Tibial nerve (tissue), 4 donors: ENCODE data around the gene ADAMTSL1. TPM values are rescaled to one million over a fixed set of nuclear protein-coding genes. Genes with fewer than 3 reads are reported as not detected.

ENCODE experiments used
- DNase-seq, 2 donors: peaks; one replicate each; pipeline ENCODE4 v3.0.0-alpha.2; 2019; ENCODE audit warnings: low spot score in 2 of 2
- H3K27ac ChIP-seq, 4 donors: fragments of 200-600 bp; sonication (generic) in 3 of 4; one replicate each; pipeline ENCODE4 v1.5.1; 2017 to 2019; ENCODE audit warnings: mild to moderate bottlenecking in 1 of 4
- H3K27me3 ChIP-seq, 2 donors: fragments of 200-600 bp; sonication (generic) in 1 of 2; one replicate each; pipeline versions ENCODE4 v1.5.1 to v1.6.0; 2017 to 2019
- H3K36me3 ChIP-seq, 3 donors: fragments of 200-600 bp; sonication (generic); one replicate each; pipeline ENCODE4 v1.5.1; 2018 to 2019
- H3K4me1 ChIP-seq, 4 donors: fragments of 200-600 bp; sonication (generic) in 3 of 4; one replicate each; pipeline ENCODE4 v1.5.1; 2017 to 2019
- H3K4me3 ChIP-seq, 4 donors: fragments of 200-600 bp; sonication (generic) in 3 of 4; one replicate each; pipeline ENCODE4 v1.5.1; 2017 to 2019; ENCODE audit warnings: mild to moderate bottlenecking in 1 of 4, moderate library complexity in 1 of 4
- H3K9me3 ChIP-seq, 4 donors: fragments of 200-600 bp; sonication (generic) in 3 of 4; one replicate each; pipeline ENCODE4 v1.5.1; 2017 to 2019
- EP300 ChIP-seq, 2 donors: sonication (generic); formaldehyde crosslinking; IDR thresholded peaks; one replicate each; pipeline ENCODE4 v1.6.1; 2017; ENCODE audit warnings: antibody characterized with exemption in 2 of 2, mild to moderate bottlenecking in 1 of 2
- POLR2A ChIP-seq, 2 donors: fragments of 450-650 bp; IDR thresholded peaks; one replicate each; pipeline ENCODE4 v1.6.1; 2017; ENCODE audit warnings: antibody characterized with exemption in 2 of 2, mild to moderate bottlenecking in 2 of 2, moderate library complexity in 2 of 2
- WGBS, 2 donors: methylation state at CpG; one replicate each; pipeline ENCODE4 v1.1.5; 2018; 5-methylcytosine and 5-hydroxymethylcytosine counted together
- total RNA-seq, 4 donors: library from RNA; depleted of rRNA; stranded (reverse); fragments of >200 nt; gene quantifications; one replicate each; pipeline ENCODE4 v1.1.0, GENCODE V29; 2016
- TF ChIP-seq, protein P1 (sequence below), 5 experiments: fragments of 200-600 bp in 3 of 5; fragments of 450-650 bp in 2 of 5; sonication (generic) in 3 of 5; IDR thresholded peaks; one replicate each; pipeline ENCODE4 v1.5.1; 2016 to 2019; ENCODE audit warnings: antibody characterized with exemption in 5 of 5, mild to moderate bottlenecking in 3 of 5, moderate library complexity in 2 of 5

The ADAMTSL1 gene
- total RNA-seq, 4 donors from 2014 or later = 11.9 to 27.1 (median 21.3) TPM

DNA sequence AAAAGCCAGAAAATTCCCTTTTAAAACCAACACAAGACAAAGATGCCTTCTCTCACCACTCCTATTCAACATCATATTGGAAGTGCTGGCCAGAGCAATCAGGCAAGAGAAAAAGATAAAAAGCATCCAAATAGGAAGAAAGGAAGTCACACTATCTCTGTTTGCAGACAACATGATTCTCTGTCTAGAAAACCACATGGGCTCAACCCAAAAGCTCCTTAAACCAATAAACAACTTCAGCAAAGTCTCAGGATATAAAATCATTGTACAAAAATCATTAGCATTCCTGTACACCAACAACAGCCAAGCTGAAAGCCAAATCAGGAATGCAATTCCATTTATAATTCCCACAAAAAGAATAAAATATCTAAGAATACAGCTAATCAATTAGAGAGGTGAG lies 112.0 kb downstream of the ADAMTSL1 start:
- no peak overlapping the region for H3K4me3 ChIP-seq
- peaks cover 0 to 6% (median 2%) of the 10 kb centered on the region in 4 donors for H3K9me3 ChIP-seq
- H3K27ac ChIP-seq = no peak overlapping the region
- H3K36me3 ChIP-seq = no peaks in the 10 kb centered on the region
- no peaks in the 10 kb centered on the region for H3K4me1 ChIP-seq
- H3K27me3 ChIP-seq = no peaks in the 10 kb centered on the region
- no peak for DNase-seq
- TF ChIP-seq, protein P1, sequence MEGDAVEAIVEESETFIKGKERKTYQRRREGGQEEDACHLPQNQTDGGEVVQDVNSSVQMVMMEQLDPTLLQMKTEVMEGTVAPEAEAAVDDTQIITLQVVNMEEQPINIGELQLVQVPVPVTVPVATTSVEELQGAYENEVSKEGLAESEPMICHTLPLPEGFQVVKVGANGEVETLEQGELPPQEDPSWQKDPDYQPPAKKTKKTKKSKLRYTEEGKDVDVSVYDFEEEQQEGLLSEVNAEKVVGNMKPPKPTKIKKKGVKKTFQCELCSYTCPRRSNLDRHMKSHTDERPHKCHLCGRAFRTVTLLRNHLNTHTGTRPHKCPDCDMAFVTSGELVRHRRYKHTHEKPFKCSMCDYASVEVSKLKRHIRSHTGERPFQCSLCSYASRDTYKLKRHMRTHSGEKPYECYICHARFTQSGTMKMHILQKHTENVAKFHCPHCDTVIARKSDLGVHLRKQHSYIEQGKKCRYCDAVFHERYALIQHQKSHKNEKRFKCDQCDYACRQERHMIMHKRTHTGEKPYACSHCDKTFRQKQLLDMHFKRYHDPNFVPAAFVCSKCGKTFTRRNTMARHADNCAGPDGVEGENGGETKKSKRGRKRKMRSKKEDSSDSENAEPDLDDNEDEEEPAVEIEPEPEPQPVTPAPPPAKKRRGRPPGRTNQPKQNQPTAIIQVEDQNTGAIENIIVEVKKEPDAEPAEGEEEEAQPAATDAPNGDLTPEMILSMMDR (IDR thresholded peaks at IDR 0.05) = no peak
- TF ChIP-seq POLR2A (IDR thresholded peaks at IDR 0.05) (no peak), EP300 (IDR thresholded peaks at IDR 0.05) (no peak)

DNA sequence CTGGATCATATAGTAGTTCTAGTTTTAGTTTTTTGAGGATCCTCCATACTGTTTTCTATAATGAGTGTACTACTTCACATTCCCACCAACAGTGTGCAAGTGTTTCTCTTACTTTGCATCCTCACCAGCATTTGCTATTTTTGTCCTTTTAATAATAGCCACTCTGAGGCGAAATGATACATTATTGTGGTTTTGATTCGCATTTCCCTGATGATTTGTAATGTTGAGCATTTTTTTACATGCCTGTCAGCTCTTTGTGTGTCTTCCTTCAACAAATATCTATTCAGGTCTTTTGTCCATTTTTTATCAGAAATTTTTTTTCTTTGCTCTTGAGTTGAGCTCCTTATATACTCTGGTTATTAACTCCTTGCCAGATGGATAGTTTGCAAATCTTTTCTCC lies 114.0 kb downstream of the ADAMTSL1 start:
- TF ChIP-seq EP300 (IDR thresholded peaks at IDR 0.05) (no peak), POLR2A (IDR thresholded peaks at IDR 0.05) (no peak)
- TF ChIP-seq, protein P1 (IDR thresholded peaks at IDR 0.05) = no peak
- Histone ChIP-seq H3K4me3 (no peak overlapping the region), H3K36me3 (no peaks in the 10 kb centered on the region), H3K27me3 (no peaks in the 10 kb centered on the region), H3K4me1 (no peaks in the 10 kb centered on the region), H3K27ac (no peak overlapping the region), H3K9me3 (peaks cover 0 to 21% (median 5%) of the 10 kb centered on the region in 4 donors)
- WGBS, 2 donors = 78 to 84% methylated on average over 2 of the region's 2 CpGs
- no peak for DNase-seq

DNA sequence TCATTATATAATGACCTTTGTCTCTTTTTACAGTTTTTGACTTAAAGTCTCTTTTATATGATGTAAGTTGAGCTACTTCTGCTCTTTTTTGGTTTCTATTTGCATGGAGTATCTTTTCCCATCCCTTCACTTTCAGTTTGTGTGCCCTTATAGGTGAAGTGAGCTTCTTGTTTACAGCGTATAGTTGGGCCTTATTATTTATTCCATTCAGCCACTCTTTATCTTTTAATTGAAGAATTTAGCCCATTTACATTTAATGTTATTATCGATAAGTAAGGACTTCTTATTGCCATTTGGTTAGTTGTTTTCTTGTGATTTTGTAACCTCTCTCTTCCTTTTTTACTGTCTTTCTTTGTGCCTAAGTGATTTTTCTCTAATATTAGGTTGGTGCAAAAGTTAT lies 117.3 kb downstream of the ADAMTSL1 start:
- TF ChIP-seq POLR2A (IDR thresholded peaks at IDR 0.05) = no peak
- TF ChIP-seq, protein P1 (IDR thresholded peaks at IDR 0.05) = no peak
- no peak overlapping the region for H3K27ac ChIP-seq
- WGBS, 2 donors = 98 to 99% methylated on average over 2 of the region's 2 CpGs
- H3K4me3 ChIP-seq = no peak overlapping the region
- no peaks in the 10 kb centered on the region for H3K27me3 ChIP-seq
- H3K9me3 ChIP-seq = peaks cover 0 to 38% (median 5%) of the 10 kb centered on the region in 4 donors
- peaks cover 0 to 6% (median 0%) of the 10 kb centered on the region in 4 donors for H3K4me1 ChIP-seq
- H3K36me3 ChIP-seq = no peaks in the 10 kb centered on the region
- DNase-seq = no peak

DNA sequence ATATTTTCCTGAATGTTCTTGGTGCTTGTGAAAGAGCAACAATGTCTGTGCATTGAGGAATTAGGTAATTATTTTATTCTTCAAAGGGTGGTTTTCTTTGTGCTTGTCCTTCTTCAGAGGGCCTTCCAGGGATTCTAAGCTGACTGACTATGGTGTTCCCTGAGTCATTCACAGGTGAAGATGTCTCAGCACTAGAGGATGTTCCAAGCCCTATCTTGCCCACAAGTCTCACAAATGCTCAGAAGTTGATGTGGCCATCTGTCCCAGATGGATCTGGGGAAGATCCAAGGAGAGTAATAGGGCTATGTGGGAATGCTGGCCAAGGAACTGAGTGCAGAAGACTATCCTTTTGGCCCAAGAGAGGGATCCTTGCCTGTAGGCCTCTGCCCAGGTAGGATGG lies 120.9 kb downstream of the ADAMTSL1 start:
- TF ChIP-seq, protein P1 (IDR thresholded peaks at IDR 0.05) = no peak
- TF ChIP-seq EP300 (IDR thresholded peaks at IDR 0.05) (no peak), POLR2A (IDR thresholded peaks at IDR 0.05) (no peak)
- Histone ChIP-seq H3K4me1 (peaks cover 0 to 18% (median 0%) of the 10 kb centered on the region in 4 donors), H3K36me3 (no peaks in the 10 kb centered on the region), H3K9me3 (peaks cover 0 to 36% (median 5%) of the 10 kb centered on the region in 4 donors), H3K4me3 (no peak overlapping the region), H3K27ac (no peak overlapping the region), H3K27me3 (no peaks in the 10 kb centered on the region)
- DNase-seq = no peak

DNA sequence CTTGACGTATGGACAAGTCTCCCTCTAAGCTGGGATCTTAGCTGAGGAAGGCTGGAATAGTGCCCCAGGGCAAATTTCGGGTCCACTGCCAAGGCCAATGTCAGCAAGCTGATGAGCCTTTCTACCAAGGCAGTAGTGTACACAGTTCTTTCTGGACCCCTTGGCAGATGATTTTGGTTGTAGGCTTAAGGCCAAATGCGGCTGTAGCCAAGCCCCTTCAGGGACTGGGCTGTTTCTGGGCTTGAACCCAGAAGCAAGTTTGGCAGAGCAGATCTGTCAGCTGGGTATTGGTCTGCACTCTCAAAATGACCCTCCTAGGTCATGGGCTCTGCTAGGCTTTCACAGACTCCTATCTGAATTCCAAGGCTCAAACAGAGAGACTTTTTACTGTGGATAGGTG lies 121.6 kb downstream of the ADAMTSL1 start:
- no peak for TF ChIP-seq EP300 (IDR thresholded peaks at IDR 0.05)
- TF ChIP-seq, protein P1 (IDR thresholded peaks at IDR 0.05) = no peak
- no peak for TF ChIP-seq POLR2A (IDR thresholded peaks at IDR 0.05)
- H3K36me3 ChIP-seq = no peaks in the 10 kb centered on the region
- peaks cover 0 to 18% (median 0%) of the 10 kb centered on the region in 4 donors for H3K4me1 ChIP-seq
- DNase-seq = no peak
- H3K27ac ChIP-seq = no peak overlapping the region
- H3K9me3 ChIP-seq = peaks cover 0 to 36% (median 4%) of the 10 kb centered on the region in 4 donors
- no peak overlapping the region for H3K4me3 ChIP-seq
- H3K27me3 ChIP-seq = no peaks in the 10 kb centered on the region
- 38 to 54% methylated on average over 2 to 3 of the region's 3 CpGs for WGBS, 2 donors
